ENCODE measurements around the gene CNDP1.

The CNDP1 gene

DNA sequence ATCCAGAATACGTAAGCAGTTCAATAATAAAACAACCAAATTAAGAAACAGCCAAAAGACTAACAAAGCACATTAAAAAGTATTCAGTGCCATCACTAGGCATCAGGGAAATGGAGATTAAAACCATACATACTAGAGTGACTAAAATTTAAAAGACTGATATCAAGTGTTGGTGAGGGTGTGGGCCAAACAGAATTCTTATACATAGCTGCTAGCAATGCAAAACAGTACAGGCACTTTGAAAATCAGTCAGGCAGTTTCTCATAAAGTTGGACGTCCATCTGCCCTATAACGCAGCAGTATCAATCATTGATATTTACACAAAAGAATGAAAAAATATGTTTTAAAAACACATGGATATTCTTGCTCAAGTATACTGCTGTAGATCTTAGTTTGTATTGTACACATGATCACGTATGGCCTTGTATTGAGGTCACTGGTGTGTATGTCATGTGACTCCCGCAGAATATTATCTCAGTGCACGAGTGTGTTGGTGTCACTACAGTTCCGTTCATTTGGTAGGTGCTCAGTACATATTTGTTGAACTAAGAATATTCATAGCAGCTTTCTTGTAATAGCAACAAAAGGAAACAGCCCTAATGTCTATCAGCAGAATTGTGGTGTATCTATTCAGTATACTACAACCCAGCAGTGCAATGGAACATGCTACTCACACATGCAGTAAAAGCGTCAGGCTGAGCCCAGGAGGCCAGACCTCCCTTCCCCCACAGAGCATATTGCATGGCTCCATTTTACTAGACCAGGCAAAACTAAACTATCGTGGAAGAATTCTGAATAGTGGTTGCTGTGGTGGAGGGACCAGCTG lies 92.0 kb downstream of the CNDP1 start:
- DNase-seq (ENCODE audit: low read depth), result no peak

DNA sequence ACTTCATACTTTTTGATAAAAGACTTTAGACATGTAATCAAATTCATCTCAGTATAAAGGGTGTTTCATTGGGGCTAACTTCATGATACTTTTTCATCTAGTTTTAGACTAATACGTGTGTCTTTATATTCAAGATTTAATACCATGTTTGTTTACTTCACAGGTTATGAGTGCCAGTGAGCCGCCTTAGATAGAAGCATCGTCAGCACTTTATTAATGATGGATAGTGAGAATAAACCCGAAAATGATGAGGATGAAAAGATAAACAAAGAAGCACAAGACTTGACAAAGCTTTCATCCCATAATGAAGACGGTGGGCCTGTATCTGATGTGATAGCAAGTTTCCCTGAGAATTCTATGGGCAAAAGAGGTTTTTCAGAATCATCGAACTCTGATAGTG lies 96.5 kb downstream of the CNDP1 start:
- no peak for DNase-seq (ENCODE audit: low read depth)

DNA sequence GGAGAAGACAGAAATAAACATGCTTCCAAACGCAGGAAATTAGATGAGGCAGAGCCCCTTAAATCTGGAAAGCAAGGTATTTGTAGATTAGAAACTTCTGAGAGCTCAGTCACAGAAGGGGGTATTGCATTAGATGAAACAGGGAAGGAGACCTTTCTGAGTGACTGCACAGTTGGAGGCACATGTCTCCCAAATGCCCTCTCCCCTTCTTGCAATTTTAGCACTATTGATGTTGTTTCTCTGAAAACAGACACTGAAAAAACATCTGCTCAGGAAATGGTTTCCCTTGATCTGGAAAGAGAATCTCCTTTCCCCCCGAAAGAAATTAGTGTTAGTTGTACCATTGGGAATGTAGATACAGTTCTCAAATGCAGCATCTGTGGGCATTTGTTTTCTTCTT lies 96.9 kb downstream of the CNDP1 start:
- no peak for DNase-seq (ENCODE audit: low read depth)

DNA sequence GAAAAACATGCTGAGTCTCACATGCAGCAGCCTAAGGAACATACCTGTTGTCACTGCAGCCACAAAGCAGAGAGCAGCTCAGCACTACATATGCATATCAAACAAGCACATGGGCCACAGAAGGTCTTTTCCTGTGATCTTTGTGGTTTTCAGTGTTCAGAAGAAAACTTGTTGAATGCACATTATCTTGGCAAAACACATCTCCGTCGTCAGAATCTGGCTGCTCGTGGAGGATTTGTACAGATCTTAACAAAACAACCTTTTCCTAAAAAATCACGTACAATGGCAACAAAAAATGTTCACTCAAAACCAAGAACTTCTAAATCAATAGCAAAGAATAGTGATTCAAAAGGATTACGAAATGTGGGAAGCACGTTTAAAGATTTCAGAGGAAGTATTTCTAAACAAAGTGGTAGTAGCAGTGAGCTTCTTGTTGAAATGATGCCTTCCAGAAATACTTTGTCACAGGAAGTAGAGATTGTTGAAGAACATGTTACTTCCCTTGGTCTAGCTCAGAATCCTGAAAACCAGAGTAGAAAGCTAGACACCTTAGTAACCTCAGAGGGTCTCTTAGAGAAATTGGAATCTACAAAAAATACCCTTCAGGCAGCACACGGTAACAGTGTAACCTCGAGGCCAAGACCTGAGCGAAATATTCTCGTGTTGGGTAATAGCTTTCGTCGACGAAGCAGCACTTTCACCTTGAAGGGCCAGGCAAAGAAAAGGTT lies 97.5 kb downstream of the CNDP1 start:
- no peak for DNase-seq (ENCODE audit: low read depth)

DNA sequence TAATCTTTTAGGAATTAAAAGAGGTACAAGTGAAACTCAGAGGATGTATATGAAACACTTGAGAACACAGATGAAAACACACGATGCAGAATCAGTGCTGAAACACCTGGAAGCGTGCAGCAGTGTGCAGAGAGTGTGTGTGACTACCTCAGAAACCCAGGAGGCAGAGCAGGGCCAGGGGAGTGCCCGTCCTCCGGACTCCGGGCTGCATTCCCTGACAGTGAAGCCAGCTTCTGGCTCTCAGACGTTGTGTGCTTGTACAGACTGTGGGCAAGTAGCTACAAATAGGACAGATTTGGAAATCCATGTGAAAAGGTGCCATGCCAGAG lies 98.0 kb downstream of the CNDP1 start:
- no peak for DNase-seq (ENCODE audit: low read depth)

DNA sequence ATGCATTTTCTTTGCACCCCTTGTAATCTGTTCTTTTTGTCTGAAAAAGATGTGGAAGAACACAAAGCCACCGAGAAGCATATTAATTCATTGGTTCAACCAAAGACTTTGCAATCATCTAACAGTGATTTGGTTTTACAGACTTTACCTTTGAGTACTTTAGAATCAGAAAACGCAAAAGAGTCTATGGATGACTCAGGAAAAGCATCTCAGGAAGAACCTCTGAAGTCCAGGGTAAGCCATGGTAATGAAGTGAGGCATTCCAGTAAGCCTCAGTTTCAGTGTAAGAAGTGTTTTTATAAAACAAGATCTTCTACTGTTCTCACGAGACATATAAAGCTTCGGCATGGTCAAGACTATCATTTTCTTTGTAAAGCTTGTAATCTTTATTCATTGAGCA lies 98.6 kb downstream of the CNDP1 start:
- no peak for DNase-seq (ENCODE audit: low read depth)

DNA sequence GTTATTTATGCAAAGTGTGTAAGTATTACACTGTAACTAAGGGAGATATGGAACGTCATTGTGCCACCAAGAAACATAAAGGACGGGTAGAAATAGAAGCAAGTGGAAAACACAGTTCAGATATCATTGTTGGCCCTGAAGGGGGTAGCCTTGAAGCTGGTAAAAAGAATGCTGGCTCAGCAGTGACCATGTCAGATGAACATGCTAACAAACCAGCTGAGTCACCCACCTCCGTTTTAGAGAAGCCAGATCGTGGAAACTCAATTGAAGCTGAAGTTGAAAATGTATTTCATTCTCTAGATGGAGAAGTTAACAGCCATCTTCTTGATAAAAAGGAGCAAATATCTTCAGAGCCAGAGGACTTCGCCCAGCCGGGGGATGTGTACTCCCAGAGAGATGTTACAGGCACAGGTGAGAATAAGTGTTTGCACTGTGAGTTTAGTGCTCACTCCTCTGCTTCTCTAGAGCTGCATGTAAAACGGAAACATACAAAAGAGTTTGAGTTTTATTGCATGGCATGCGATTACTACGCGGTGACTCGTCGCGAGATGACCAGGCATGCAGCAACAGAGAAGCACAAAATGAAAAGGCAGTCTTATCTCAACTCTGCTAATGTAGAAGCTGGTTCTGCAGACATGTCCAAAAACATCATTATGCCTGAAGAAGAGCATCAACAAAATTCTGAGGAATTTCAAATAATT lies 99.5 kb downstream of the CNDP1 start:
- DNase-seq (ENCODE audit: low read depth), result no peak

DNA sequence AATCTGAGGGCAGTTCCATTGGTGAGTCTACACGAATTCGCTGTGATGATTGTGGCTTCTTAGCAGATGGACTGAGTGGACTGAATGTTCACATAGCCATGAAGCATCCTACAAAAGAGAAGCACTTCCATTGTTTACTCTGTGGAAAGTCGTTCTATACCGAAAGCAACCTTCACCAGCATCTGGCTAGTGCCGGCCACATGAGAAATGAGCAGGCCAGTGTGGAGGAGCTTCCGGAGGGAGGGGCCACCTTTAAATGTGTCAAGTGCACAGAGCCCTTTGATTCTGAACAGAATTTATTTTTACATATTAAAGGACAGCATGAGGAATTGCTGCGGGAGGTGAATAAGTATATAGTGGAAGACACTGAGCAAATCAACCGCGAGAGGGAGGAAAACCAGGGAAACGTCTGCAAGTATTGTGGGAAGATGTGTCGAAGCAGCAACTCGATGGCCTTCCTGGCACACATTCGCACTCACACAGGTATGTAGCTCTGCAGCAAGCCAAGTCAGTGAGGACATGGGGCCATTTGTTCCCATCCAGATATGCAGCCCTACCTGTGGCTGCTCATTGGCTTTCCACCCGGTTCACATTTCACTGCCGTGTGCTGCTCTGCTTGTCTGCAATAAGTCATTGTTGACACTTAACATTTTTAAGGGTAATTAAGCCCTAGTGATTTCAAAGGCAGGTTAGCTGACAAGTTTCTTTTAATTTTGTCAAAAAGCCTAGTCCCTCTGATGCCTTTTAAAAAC lies 101.1 kb downstream of the CNDP1 start:
- no peak for DNase-seq (ENCODE audit: low read depth)
